Fibroblast of mammary gland (primary cell): ENCODE results near the gene CLSTN2.

Experiments used
- DNase-seq: peaks from one replicate; pipeline ENCODE4 v3.0.0-alpha.2; 2010; ENCODE audit warnings: low read depth
- H3K4me3 ChIP-seq: 2 replicates; pipeline ENCODE4 v1.5.1; 2011; ENCODE audit warnings: low read depth, mild to moderate bottlenecking, low read length, moderate library complexity; ENCODE audit not compliant: control insufficient read depth
- CTCF ChIP-seq: conservative IDR thresholded peaks from 2 replicates; pipeline ENCODE4 v1.5.1; 2011; ENCODE audit warnings: low read depth, low read length, inconsistent platforms; ENCODE audit not compliant: control insufficient read depth, insufficient read depth

CLSTN2 gene

GRCh38 chr3:140530131-140530530 lies 595.1 kb downstream of the CLSTN2 start:
- no peak overlapping the region for H3K4me3 ChIP-seq
- no peak for TF ChIP-seq CTCF
- DNase-seq, result no peak

DNA sequence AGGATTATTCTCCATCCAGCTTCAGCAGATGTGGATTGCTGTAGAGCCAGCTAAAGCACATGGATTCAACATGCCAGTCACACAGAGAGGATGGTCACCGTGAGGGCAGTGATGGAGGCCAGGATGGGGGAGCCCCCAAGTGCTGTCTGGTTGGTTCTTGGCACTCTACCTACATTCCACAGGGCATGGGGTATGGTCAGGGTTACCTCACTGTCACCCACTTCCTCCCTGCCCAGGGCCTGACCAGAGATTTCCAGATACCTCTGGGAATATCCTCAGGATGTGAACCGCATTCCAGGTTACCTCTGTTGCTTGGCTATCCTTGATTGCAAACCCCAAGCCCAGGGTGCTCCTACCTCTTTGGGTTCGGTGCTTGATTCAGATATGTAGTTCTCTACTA lies 595.6 kb downstream of the CLSTN2 start:
- no peak overlapping the region for H3K4me3 ChIP-seq
- no peak for DNase-seq
- no peak for TF ChIP-seq CTCF

- no peak for TF ChIP-seq CTCF
- H3K4me3 ChIP-seq, result no peak overlapping the region
- DNase-seq, result no peak
Observed at GRCh38 chr3:140532793-140533330, 597.9 kb downstream of the CLSTN2 start.

DNA sequence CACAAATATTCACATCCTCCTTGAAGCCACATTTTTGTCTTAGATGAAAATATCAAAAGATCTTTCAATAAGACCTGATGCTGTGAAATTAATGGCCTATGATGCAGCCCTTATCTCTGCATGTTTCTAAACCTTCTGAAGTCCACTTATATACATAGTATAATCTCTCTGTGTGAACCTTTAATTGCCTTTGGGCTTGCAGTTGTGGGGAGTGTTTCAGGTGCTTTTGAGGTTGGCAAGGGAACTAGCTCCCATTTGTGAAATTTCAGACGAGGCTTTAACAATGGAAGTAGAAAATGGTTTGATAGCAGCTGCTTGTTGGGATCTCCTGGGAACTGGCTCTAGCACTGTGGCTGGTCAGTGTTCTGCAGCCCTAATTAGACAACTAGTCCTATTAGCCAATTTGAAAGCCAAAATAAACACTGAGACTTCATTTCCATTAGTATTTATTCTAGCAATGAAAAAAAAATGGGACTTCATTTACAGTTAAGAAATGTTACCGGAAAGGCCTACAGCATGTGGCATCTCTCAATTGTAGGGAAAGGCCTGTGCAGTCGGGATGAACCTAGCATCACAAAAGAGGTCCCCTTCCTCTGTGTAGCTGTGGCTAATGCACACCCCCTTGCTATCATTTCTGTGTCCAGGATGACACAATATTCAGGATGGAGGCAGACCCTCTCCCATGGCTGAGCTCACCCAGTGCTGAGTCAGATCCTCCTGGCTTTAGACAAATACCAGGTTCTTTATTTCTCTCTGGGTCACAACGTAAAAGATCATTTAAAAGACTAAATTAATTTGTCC lies 602.1 kb downstream of the CLSTN2 start:
- H3K4me3 ChIP-seq, result no peak overlapping the region
- no peak for DNase-seq
- TF ChIP-seq CTCF, result no peak

DNA sequence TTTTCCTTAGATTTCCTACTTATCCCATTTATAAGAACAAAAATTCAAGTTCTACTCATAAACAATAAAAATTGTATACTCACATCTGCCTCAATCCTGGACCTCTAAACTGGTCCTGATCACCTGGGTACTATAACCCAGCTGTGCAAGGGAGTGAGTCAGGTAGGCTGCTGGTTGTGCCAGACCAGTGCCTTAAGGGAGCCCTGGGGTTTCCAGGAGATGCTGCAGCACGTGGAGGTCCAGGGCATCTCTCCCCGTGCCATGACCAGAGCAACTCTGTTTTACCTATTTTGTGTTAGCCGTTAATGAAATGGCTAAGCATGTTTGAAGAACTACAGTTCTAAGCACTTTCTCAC lies 602.7 kb downstream of the CLSTN2 start:
- DNase-seq, result no peak
- no peak for TF ChIP-seq CTCF
- no peak overlapping the region for H3K4me3 ChIP-seq

- H3K4me3 ChIP-seq, result no peak overlapping the region
- no peak for TF ChIP-seq CTCF
- DNase-seq, result no peak
Observed at GRCh38 chr3:140540262-140540661, 605.3 kb downstream of the CLSTN2 start.

DNA sequence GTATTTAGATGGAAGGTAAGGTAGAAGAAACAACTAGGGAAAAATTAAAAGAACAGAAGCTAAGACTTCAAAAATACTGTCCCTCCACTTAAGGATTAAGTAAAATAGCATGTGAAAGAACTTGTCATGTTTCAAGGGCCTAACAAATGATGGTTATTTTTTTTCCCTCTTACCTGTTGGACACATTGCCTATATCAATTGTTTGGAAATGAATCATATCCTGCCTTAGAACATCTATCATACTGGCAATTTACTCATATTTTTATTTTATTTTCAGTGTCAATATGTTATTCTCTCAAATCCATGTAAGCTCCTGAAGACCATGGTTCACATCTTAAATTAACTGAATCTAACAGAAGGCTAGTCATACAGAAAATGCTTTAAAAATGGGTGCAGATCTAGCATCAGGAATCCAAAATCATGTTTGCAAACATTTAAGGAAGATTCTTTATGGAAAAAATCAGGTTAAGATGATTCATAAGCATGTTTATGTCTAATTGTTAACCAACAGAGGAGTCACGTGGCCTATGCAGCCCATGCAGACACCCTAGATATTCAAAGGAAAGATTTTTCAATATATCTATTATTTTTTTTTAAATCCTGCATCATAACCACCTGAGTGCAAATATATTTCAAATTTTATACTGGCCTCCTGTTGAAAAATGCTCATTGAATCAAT lies 607.1 kb downstream of the CLSTN2 start:
- no peak overlapping the region for H3K4me3 ChIP-seq
- DNase-seq, result no peak
- TF ChIP-seq CTCF, result no peak
